Measurements from ENCODE around the gene BACE2.
"Not testable (repeated sequence)": the region's sequence is repeated elsewhere in the genome, so short reads cannot be mapped to it uniquely, and the experiment has no call there.

BACE2 gene

GRCh38 chr21:41217671-41218385 is 49.9 kb downstream of the BACE2 start:
- DNase-seq, result no peak

GRCh38 chr21:41219498-41220207 is 51.7 kb downstream of the BACE2 start:
- DNase-seq, result no peak

GRCh38 chr21:41220208-41220733 is 52.3 kb downstream of the BACE2 start:
- no peak for DNase-seq

GRCh38 chr21:41222247-41223068 is 54.5 kb downstream of the BACE2 start:
- DNase-seq, result no peak

GRCh38 chr21:41226853-41227252 is 58.9 kb downstream of the BACE2 start:
- no peak for DNase-seq

GRCh38 chr21:41227357-41228005 is 59.5 kb downstream of the BACE2 start:
- no peak for DNase-seq

- no peak for DNase-seq
These were observed 60.0 kb downstream of the BACE2 start for GRCh38 chr21:41228006-41228370.

GRCh38 chr21:41228492-41228891 is 60.5 kb downstream of the BACE2 start:
- DNase-seq, result no peak

- DNase-seq, result no peak
These were observed 61.0 kb downstream of the BACE2 start for GRCh38 chr21:41228958-41229357.

- no peak for DNase-seq
These were observed 61.7 kb downstream of the BACE2 start for GRCh38 chr21:41229509-41230248.

GRCh38 chr21:41230497-41230896 is 62.5 kb downstream of the BACE2 start:
- DNase-seq, result no peak

- DNase-seq, result no peak
These were observed 63.1 kb downstream of the BACE2 start for GRCh38 chr21:41231060-41231459.

- no peak for DNase-seq
These were observed 64.1 kb downstream of the BACE2 start for GRCh38 chr21:41232013-41232412.

GRCh38 chr21:41233916-41234315 is 66.0 kb downstream of the BACE2 start:
- no peak for DNase-seq

- no peak for DNase-seq
These were observed 66.6 kb downstream of the BACE2 start for GRCh38 chr21:41234569-41234968.

- no peak for DNase-seq
These were observed 67.2 kb downstream of the BACE2 start for GRCh38 chr21:41235201-41235600.

GRCh38 chr21:41236352-41236973 is 68.5 kb downstream of the BACE2 start:
- no peak for DNase-seq

GRCh38 chr21:41238081-41238796 is 70.3 kb downstream of the BACE2 start:
- DNase-seq, result not testable (repeated sequence)

GRCh38 chr21:41240040-41240439 is 72.1 kb downstream of the BACE2 start:
- no peak for DNase-seq

GRCh38 chr21:41241341-41241740 is 73.4 kb downstream of the BACE2 start:
- no peak for DNase-seq

- no peak for DNase-seq
These were observed 74.4 kb downstream of the BACE2 start for GRCh38 chr21:41242238-41242829.

All from activated CD4-positive, alpha-beta T cell treated with anti-CD3 and anti-CD28 coated beads, Interleukin-2, amount 50 U/mL, for 16 hours (primary cell).